ENCODE data around the gene C1orf35. TPM values are rescaled to one million over a fixed set of nuclear protein-coding genes. Genes with fewer than 3 reads are reported as not detected.

C1orf35 gene
- total RNA-seq, 1 donor from 2014 or later, result 2.4 TPM

DNA sequence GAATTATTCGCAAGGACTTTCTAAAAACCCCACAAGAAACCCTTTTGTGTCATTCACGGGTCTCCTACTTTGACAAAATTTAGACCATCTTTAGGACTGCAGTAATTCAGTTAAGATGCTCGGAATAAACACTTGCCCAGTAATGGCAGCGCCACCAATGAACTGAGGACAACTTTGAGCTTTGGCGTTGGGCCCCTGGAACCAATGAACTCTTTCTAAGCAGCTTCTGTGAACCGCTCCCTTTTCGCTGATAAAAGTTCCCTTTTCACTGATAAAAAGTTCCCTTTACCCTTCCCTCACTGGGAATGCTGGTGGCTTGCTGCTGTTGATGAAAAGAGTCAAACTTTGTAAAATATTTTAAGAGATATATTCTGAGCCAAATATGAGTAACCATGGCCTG lies 7.4 kb upstream of the C1orf35 start:
- Histone ChIP-seq H3K4me1 (peaks cover 14 to 18% of the 10 kb centered on the region in 2 donors), H3K9me3 (no peaks in the 10 kb centered on the region), H3K27ac (peak overlapping the region in 1 of 2 donors; percentile 88), H3K27me3 (no peaks in the 10 kb centered on the region), H3K4me3 (peak overlapping the region; percentile 77 to 97), H3K36me3 (peaks cover 8 to 16% of the 10 kb centered on the region in 2 donors)
- TF ChIP-seq, protein P1, sequence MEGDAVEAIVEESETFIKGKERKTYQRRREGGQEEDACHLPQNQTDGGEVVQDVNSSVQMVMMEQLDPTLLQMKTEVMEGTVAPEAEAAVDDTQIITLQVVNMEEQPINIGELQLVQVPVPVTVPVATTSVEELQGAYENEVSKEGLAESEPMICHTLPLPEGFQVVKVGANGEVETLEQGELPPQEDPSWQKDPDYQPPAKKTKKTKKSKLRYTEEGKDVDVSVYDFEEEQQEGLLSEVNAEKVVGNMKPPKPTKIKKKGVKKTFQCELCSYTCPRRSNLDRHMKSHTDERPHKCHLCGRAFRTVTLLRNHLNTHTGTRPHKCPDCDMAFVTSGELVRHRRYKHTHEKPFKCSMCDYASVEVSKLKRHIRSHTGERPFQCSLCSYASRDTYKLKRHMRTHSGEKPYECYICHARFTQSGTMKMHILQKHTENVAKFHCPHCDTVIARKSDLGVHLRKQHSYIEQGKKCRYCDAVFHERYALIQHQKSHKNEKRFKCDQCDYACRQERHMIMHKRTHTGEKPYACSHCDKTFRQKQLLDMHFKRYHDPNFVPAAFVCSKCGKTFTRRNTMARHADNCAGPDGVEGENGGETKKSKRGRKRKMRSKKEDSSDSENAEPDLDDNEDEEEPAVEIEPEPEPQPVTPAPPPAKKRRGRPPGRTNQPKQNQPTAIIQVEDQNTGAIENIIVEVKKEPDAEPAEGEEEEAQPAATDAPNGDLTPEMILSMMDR (IDR thresholded peaks at IDR 0.05), result no peak
- DNase-seq (ENCODE audit: low spot score in 2 of 2), result peak in 1 of 2 donors; percentile 57
- intact Hi-C loops (cut with DNase I), result no loop called here

DNA sequence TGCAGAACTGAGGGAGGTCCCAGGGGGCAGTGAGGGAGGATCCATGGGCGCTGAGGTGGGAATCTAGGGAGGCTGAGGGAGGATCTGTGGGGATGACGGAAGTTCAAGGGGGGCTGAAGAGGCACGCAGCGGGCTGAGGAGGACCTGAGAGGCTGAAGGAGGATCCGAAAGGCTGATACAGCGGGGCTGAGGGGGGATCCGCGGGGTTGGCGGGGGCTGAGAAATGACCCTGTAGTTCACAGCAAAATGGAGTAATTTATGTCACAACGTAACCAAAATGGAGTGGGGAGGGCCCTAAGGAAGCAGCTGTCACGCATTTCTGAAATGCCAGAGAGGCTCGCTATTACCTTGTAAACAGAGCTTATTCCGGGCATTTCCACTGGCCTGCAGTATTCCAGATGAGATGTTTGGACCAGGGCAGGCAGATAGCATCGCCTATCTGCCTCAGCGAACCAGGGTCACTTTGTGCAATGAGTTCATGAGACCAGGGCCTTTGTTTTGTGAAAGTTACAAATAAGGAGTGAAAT lies 6.9 kb upstream of the C1orf35 start:
- DNase-seq (ENCODE audit: low spot score in 2 of 2), result peak in 1 of 2 donors; percentile 64
- H3K4me1 ChIP-seq, result peaks cover 14 to 18% of the 10 kb centered on the region in 2 donors
- H3K27ac ChIP-seq, result peak overlapping the region; percentile 88 to 89
- H3K9me3 ChIP-seq, result no peaks in the 10 kb centered on the region
- TF ChIP-seq, protein P1 (IDR thresholded peaks at IDR 0.05), result no peak
- peaks cover 8 to 16% of the 10 kb centered on the region in 2 donors for H3K36me3 ChIP-seq
- H3K4me3 ChIP-seq, result peak overlapping the region; percentile 77 to 97
- intact Hi-C loops (cut with DNase I), result loop anchor here (1.0 to 10.0 kb wide), 6 partner anchors 28 to 1395 kb away; partner anchors contain the start of genes ARF1, GUK1, NUP133 and RNF187
- H3K27me3 ChIP-seq, result no peaks in the 10 kb centered on the region

DNA sequence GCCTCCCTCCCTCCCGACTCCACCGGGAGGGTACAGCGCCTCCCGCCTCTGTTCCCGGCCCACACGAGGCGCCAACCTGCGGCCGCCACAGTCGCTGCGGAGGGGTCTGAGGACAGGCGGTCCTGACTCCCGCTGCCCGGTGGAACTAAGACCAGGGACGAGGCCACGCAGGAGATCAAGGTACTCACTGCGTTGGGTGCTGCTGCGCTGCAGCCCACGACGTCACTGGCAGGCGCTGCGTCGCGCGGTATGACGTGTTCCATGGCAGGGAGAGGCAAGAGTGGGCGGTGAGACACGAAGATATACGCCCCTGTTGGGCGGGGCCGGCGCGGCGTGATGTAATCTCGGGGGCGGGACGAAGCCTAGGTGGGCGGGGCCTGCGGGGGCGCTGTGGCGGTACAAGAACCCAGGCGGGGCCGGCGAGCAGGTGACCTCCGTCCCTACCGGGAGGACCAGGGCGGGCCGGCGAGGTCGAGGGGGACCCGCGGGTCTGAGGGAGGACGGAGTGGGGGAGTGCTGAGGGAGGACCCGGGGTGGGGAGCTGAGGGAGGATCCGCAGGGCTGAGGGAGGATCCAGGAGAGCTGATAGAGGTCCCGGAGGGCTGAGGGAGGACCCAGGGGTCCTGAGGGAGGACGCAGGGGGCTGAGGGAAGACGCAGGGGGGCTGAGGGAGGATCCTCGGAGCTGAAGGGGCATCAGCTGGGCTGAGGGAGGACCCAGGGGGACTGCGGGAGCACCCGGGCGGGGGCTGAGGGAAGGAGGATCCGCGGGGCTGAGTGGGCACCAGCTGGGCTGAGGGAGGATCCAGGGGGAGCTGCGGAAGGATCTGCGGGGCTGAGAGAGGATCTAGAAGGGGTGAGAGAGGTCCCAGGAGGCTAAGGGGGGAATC lies 6.2 kb upstream of the C1orf35 start, which contains the start of gene MRPL55:
Gene MRPL55, minus strand, starts transcription at position 227 of the 889 bp plus-strand sequence. CDS start 1,039 bp downstream, outside the sequence.
- TF ChIP-seq, protein P1 (IDR thresholded peaks at IDR 0.05), result peak in 1 of 3 experiments; percentile 9
- Histone ChIP-seq H3K9me3 (no peaks in the 10 kb centered on the region), H3K4me1 (peaks cover 14 to 18% of the 10 kb centered on the region in 2 donors), H3K27ac (peak within 1 kb of the TSS; percentile 88 to 89), H3K36me3 (peaks cover 8 to 16% of the 10 kb centered on the region in 2 donors), H3K4me3 (peak within 1 kb of the TSS; percentile 77 to 97), H3K27me3 (no peaks in the 10 kb centered on the region)
- DNase-seq (ENCODE audit: low spot score in 2 of 2), result peak; percentile 94 to 99
- intact Hi-C loops (cut with DNase I), result loop anchor here (1.0 to 10.0 kb wide), 6 partner anchors 27 to 1395 kb away; partner anchors contain the start of genes ARF1, GUK1, NUP133 and RNF187

DNA sequence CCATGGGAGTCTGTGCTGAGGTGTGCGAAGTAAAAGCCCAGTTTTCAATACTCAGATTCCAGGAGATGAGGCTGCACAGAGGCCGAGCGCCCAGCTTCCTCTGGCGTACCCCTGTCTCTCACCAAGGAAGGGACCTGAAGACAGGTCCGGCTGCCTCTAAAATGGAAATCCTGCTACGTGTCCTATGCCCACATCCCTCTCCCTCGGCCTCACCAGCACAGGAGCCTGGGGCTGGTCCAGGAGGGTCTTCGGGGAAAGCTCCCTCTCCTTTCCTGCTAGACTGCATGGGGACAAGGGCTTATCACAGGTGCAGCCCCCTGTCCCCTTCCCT lies 5.6 kb upstream of the C1orf35 start:
- Histone ChIP-seq H3K36me3 (peaks cover 8 to 16% of the 10 kb centered on the region in 2 donors), H3K27me3 (no peaks in the 10 kb centered on the region), H3K4me3 (peak overlapping the region; percentile 77 to 97), H3K9me3 (no peaks in the 10 kb centered on the region), H3K4me1 (peaks cover 15 to 21% of the 10 kb centered on the region in 2 donors), H3K27ac (peak overlapping the region; percentile 88 to 89)
- TF ChIP-seq, protein P1 (IDR thresholded peaks at IDR 0.05), result no peak
- intact Hi-C loops (cut with DNase I), result loop anchor here (1.0 to 10.0 kb wide), 6 partner anchors 26 to 1396 kb away; partner anchors contain the start of genes ARF1, GUK1, NUP133 and RNF187
- DNase-seq (ENCODE audit: low spot score in 2 of 2), result no peak

DNA sequence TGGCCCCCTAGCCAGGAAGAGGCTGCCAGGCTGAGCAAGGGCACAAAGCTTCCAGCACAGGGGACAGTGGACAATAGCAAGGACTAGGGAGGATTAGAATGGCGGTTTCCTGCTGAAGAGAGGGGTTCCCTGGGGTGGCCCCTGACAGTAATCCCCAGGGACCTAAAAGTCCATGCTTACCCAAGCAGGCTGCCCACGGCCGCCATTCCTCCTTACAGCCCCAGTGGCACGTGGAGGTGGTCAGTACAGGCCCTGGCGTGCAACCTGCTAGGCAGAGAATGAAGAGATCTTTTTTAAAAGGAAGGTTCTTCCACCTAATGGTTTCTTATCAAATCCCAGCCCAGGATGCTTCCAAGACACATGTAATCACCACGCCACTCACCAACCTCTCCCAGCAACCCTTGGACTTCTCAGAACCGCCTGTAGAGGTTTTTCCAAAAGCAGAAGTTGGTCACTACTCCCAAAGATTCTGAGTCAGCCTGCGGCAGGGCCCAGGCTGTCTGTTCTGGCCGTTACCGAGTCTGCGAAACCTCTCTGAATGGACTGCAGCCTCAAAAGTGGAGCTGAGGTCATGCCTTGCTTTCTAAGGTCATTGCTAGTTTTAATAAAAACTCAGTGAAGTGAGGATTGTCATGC lies 5.0 kb upstream of the C1orf35 start:
- peaks cover 18 to 25% of the 10 kb centered on the region in 2 donors for H3K4me1 ChIP-seq
- peak in 1 of 2 donors; percentile 59 for DNase-seq (ENCODE audit: low spot score in 2 of 2)
- intact Hi-C loops (cut with DNase I), result loop anchor here (2.0 to 10.0 kb wide), 3 partner anchors 319 to 1397 kb away; partner anchors contain the start of genes NUP133 and RNF187
- TF ChIP-seq, protein P1 (IDR thresholded peaks at IDR 0.05), result no peak
- no peaks in the 10 kb centered on the region for H3K27me3 ChIP-seq
- peaks cover 8 to 16% of the 10 kb centered on the region in 2 donors for H3K36me3 ChIP-seq
- peak overlapping the region; percentile 77 to 97 for H3K4me3 ChIP-seq
- H3K9me3 ChIP-seq, result no peaks in the 10 kb centered on the region
- H3K27ac ChIP-seq, result peak overlapping the region; percentile 88 to 89

Measured in ascending aorta (tissue), 2 donors.